Esophagus muscularis mucosa (tissue), 4 donors: ENCODE measurements around the gene MET. TPM values are rescaled to one million over a fixed set of nuclear protein-coding genes. Genes with fewer than 3 reads are reported as not detected.

Experiments
- DNase-seq: peaks from one replicate; pipeline ENCODE4 v3.0.0-alpha.2; 2017; ENCODE audit errors: extremely low spot score
- H3K27ac ChIP-seq, 4 donors: fragments of 200-600 bp; sonication (generic); replicated peaks in 1 of 4; 1 replicate in 3 of 4; 2 replicates in 1 of 4; pipeline ENCODE4 v1.5.1; 2016 to 2019; ENCODE audit warnings: mild to moderate bottlenecking in 1 of 4
- H3K27me3 ChIP-seq, 4 donors: fragments of 200-600 bp; sonication (generic); one replicate each; pipeline versions ENCODE4 v1.5.1 to v1.6.0; 2016 to 2019
- H3K36me3 ChIP-seq, 4 donors: fragments of 200-600 bp; sonication (generic); one replicate each; pipeline ENCODE4 v1.5.1; 2016 to 2019
- H3K4me1 ChIP-seq, 4 donors: fragments of 200-600 bp; sonication (generic); one replicate each; pipeline ENCODE4 v1.5.1; 2016 to 2019
- H3K4me3 ChIP-seq, 4 donors: fragments of 200-600 bp; sonication (generic); 1 replicate in 2 of 4; 2 replicates in 2 of 4; pipeline ENCODE4 v1.5.1; 2016 to 2019; ENCODE audit warnings: mild to moderate bottlenecking in 4 of 4, moderate library complexity in 1 of 4
- H3K9me3 ChIP-seq, 4 donors: fragments of 200-600 bp; sonication (generic); 1 replicate in 3 of 4; 2 replicates in 1 of 4; pipeline ENCODE4 v1.5.1; 2016 to 2019
- EP300 ChIP-seq: sonication (generic); formaldehyde crosslinking; IDR thresholded peaks from one replicate; pipeline ENCODE4 v1.6.1; 2017; ENCODE audit warnings: antibody characterized with exemption
- POLR2A ChIP-seq: fragments of 450-650 bp; IDR thresholded peaks from one replicate; pipeline ENCODE4 v1.6.1; 2017; ENCODE audit warnings: antibody characterized with exemption, moderate library complexity, mild to moderate bottlenecking, low read depth
- POLR2AphosphoS5 ChIP-seq, 2 donors: sonication (generic); formaldehyde crosslinking; IDR thresholded peaks; one replicate each; pipeline ENCODE4 v1.6.1; 2017; ENCODE audit warnings: antibody characterized with exemption in 2 of 2
- WGBS: methylation state at CpG from one replicate; pipeline ENCODE4 v1.1.5; 2018; 5-methylcytosine and 5-hydroxymethylcytosine counted together
- intact Hi-C: fragments of 100-400 bp; cut with DNase I; formaldehyde crosslinking; loops from one replicate; pipeline ENCODE4 v1.15.1; 2023
- total RNA-seq, 4 donors: library from RNA; depleted of rRNA; stranded (reverse); fragments of >200 nt; gene quantifications; one replicate each; pipeline versions ENCODE4 v1.1.0 to v1.2.1, GENCODE V29; 2016
- TF ChIP-seq, protein P1 (sequence below), 3 experiments: fragments of 200-600 bp in 2 of 3; fragments of 450-650 bp in 1 of 3; sonication (generic) in 2 of 3; IDR thresholded peaks; one replicate each; pipeline ENCODE4 v1.5.1; 2017 to 2019; ENCODE audit warnings: antibody characterized with exemption in 3 of 3, mild to moderate bottlenecking in 2 of 3, moderate library complexity in 1 of 3

MET gene
- total RNA-seq, 4 donors from 2014 or later: 12.0 to 27.2 (median 15.7) TPM

DNA sequence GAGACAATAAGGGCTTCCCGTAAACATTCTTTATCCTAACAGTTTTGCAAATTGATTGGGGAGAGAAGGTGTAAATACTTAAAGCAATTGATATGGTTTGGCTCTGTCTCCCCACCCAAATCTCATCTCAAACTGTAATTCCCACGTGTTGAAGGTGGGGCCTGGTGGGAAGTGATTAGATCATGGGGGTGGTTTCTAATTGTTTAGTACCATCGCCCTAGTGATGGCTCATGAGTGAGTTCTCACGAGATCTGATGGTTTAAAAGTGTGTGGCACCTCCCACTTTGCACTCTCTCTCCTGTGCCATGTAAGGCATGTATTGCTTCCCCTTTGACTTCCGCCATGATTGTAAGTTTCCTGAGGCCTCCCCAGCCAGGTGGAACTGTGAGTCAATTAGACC is 168.3 kb downstream of the MET start:
- TF ChIP-seq POLR2AphosphoS5 (IDR thresholded peaks at IDR 0.05) (no peak), EP300 (no peak), POLR2A (no peak)
- TF ChIP-seq, protein P1, sequence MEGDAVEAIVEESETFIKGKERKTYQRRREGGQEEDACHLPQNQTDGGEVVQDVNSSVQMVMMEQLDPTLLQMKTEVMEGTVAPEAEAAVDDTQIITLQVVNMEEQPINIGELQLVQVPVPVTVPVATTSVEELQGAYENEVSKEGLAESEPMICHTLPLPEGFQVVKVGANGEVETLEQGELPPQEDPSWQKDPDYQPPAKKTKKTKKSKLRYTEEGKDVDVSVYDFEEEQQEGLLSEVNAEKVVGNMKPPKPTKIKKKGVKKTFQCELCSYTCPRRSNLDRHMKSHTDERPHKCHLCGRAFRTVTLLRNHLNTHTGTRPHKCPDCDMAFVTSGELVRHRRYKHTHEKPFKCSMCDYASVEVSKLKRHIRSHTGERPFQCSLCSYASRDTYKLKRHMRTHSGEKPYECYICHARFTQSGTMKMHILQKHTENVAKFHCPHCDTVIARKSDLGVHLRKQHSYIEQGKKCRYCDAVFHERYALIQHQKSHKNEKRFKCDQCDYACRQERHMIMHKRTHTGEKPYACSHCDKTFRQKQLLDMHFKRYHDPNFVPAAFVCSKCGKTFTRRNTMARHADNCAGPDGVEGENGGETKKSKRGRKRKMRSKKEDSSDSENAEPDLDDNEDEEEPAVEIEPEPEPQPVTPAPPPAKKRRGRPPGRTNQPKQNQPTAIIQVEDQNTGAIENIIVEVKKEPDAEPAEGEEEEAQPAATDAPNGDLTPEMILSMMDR (IDR thresholded peaks at IDR 0.05): no peak
- no peak overlapping the region for H3K4me3 ChIP-seq
- H3K9me3 ChIP-seq: no peaks in the 10 kb centered on the region
- no peaks in the 10 kb centered on the region for H3K36me3 ChIP-seq
- no peaks in the 10 kb centered on the region for H3K4me1 ChIP-seq
- intact Hi-C loops: no loop called here
- WGBS: 69% methylated on average over 5 of the region's 5 CpGs
- H3K27ac ChIP-seq: no peak overlapping the region
- DNase-seq: no peak
- no peaks in the 10 kb centered on the region for H3K27me3 ChIP-seq

DNA sequence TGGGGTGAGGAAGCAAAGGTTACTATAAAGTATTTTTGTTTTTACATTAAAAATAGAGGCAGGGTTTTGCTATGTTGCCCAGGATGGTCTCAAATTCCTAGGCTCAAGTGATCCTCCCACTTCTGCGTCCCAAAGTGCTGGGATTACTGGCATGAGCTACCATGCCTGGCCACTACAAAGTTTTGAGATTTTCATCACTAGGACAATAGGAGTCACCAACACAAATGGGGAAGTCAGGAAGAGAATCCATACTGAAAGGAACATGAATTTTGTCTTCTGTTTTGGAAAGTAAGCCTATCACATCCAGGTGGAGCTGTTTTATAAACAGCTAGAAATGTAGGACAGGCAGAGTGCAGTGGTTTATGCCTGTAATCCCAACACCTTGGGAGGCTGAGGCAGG is 170.4 kb downstream of the MET start:
- DNase-seq: no peak
- no peaks in the 10 kb centered on the region for H3K36me3 ChIP-seq
- H3K4me1 ChIP-seq: no peaks in the 10 kb centered on the region
- 93% methylated on average over 1 of the region's 1 CpG for WGBS
- no peaks in the 10 kb centered on the region for H3K9me3 ChIP-seq
- intact Hi-C loops: no loop called here
- no peak overlapping the region for H3K27ac ChIP-seq
- no peak overlapping the region for H3K4me3 ChIP-seq
- H3K27me3 ChIP-seq: no peaks in the 10 kb centered on the region
- TF ChIP-seq POLR2A: no peak
- TF ChIP-seq EP300: no peak
- no peak for TF ChIP-seq POLR2AphosphoS5 (IDR thresholded peaks at IDR 0.05)
- TF ChIP-seq, protein P1 (IDR thresholded peaks at IDR 0.05): no peak

DNA sequence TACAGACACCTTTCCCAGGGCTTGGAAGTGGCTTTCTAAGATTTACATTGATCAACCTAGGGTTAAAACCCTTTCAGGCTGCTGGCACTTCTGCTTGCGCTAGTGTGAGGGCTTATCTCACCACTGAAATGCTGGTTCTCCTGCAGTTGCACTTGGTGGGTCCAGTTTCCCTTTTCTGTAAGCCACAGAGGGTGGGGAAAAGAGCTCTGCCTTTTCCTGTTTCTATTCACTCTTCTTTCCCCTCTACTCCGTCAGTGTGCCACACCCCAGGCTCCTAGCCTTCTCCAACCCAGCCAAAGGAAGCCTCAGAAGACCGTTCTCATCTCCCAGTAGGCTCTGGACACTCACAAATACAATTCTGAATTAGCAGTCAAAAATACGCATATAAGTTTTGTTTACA is 171.4 kb downstream of the MET start:
- intact Hi-C loops: no loop called here
- 73% methylated on average over 4 of the region's 4 CpGs for WGBS
- Histone ChIP-seq H3K36me3 (no peaks in the 10 kb centered on the region), H3K27ac (no peak overlapping the region), H3K4me1 (no peaks in the 10 kb centered on the region), H3K4me3 (no peak overlapping the region), H3K9me3 (no peaks in the 10 kb centered on the region), H3K27me3 (no peaks in the 10 kb centered on the region)
- TF ChIP-seq EP300 (no peak), POLR2A (no peak)
- TF ChIP-seq, protein P1 (IDR thresholded peaks at IDR 0.05): no peak
- no peak for DNase-seq

Other genes with a start within 250 kb of the MET start
- gene CAV2, start 172.5 kb upstream of the MET start, total RNA-seq: 100 to 1,000 TPM; 125 to 148 (median 129) TPM
- gene CAV1, start 147.2 kb upstream of the MET start, total RNA-seq: 100 to 1,000 TPM; 434 to 638 (median 591) TPM
- 100 to 1,000 TPM; 167 to 223 (median 195) TPM for gene CAPZA2, start 190.4 kb downstream of the MET start, total RNA-seq